Suprapubic skin (tissue), 4 donors: ENCODE data around the gene DOK4. TPM values are rescaled to one million over a fixed set of nuclear protein-coding genes. Genes with fewer than 3 reads are reported as not detected.

Source experiments
- DNase-seq, 2 donors: peaks; one replicate each; pipeline ENCODE4 v3.0.0-alpha.2; 2019; ENCODE audit warnings: low spot score in 2 of 2
- H3K27ac ChIP-seq: fragments of 200-600 bp; sonication (generic); one replicate; pipeline ENCODE4 v1.5.1; 2019
- H3K27me3 ChIP-seq: fragments of 200-600 bp; sonication (generic); one replicate; pipeline ENCODE4 v1.5.1; 2019
- H3K36me3 ChIP-seq: fragments of 200-600 bp; sonication (generic); one replicate; pipeline ENCODE4 v1.5.1; 2019
- H3K4me1 ChIP-seq: fragments of 200-600 bp; sonication (generic); one replicate; pipeline ENCODE4 v1.5.1; 2019
- H3K4me3 ChIP-seq: fragments of 200-600 bp; sonication (generic); one replicate; pipeline ENCODE4 v1.5.1; 2019; ENCODE audit warnings: mild to moderate bottlenecking
- H3K9me3 ChIP-seq: fragments of 200-600 bp; sonication (generic); one replicate; pipeline ENCODE4 v1.5.1; 2019
- CTCF ChIP-seq, 2 donors: fragments of 200-600 bp in 1 of 2; fragments of 450-650 bp in 1 of 2; sonication (generic) in 1 of 2; IDR thresholded peaks; one replicate each; pipeline ENCODE4 v1.5.1; 2016 to 2019; ENCODE audit warnings: antibody characterized with exemption in 2 of 2, mild to moderate bottlenecking in 1 of 2, moderate library complexity in 1 of 2
- EP300 ChIP-seq: sonication (generic); formaldehyde crosslinking; IDR thresholded peaks from one replicate; pipeline ENCODE4 v1.6.1; 2017; ENCODE audit warnings: antibody characterized with exemption
- POLR2A ChIP-seq, 2 donors: fragments of 450-650 bp; IDR thresholded peaks; one replicate each; pipeline ENCODE4 v1.6.1; 2017; ENCODE audit warnings: antibody characterized with exemption in 2 of 2, mild to moderate bottlenecking in 2 of 2, moderate library complexity in 2 of 2
- POLR2AphosphoS5 ChIP-seq, 3 donors: sonication (generic); formaldehyde crosslinking; IDR thresholded peaks; one replicate each; pipeline ENCODE4 v1.6.1; 2017; ENCODE audit warnings: antibody characterized with exemption in 3 of 3
- WGBS: methylation state at CpG from one replicate; pipeline ENCODE4 v1.1.5; 2018; 5-methylcytosine and 5-hydroxymethylcytosine counted together
- total RNA-seq, 4 donors: library from RNA; depleted of rRNA; stranded (reverse); fragments of >200 nt; gene quantifications; one replicate each; pipeline ENCODE4 v1.1.0, GENCODE V29; 2016

The DOK4 gene
- total RNA-seq, result 10 to 100 TPM; 29.8 to 66.8 (median 51.3) TPM

GRCh38 chr16:57485916-57486857 is at the start of gene DOK4:
Gene DOK4 (minus strand): TSS chr16:57486493. CDS start chr16:57479507, 6,986 bp downstream.
- H3K27ac ChIP-seq, result peak within 1 kb of the TSS; percentile 89
- DNase-seq, result peak in 1 of 2 donors; percentile 88
- 2% methylated on average over 14 of the region's 73 CpGs for WGBS
- TF ChIP-seq POLR2AphosphoS5 (IDR thresholded peaks at IDR 0.05) (no peak), EP300 (no peak), POLR2A (IDR thresholded peaks at IDR 0.05) (no peak), CTCF (IDR thresholded peaks at IDR 0.05) (no peak)
- H3K4me3 ChIP-seq, result peak within 1 kb of the TSS; percentile 82
- peaks cover 42% of the 10 kb centered on the region for H3K4me1 ChIP-seq
- H3K36me3 ChIP-seq, result no peaks in the 10 kb centered on the region
- H3K27me3 ChIP-seq, result no peaks in the 10 kb centered on the region
- H3K9me3 ChIP-seq, result no peaks in the 10 kb centered on the region

- no peaks in the 10 kb centered on the region for H3K36me3 ChIP-seq
- H3K27me3 ChIP-seq, result no peaks in the 10 kb centered on the region
- peaks cover 60% of the 10 kb centered on the region for H3K4me1 ChIP-seq
- DNase-seq, result peak; percentile 94 to 97
- TF ChIP-seq CTCF (IDR thresholded peaks at IDR 0.05) (peak in 1 of 2 donors; percentile 27), POLR2A (IDR thresholded peaks at IDR 0.05) (no peak)
- H3K27ac ChIP-seq, result peak overlapping the region; percentile 83
- peak overlapping the region; percentile 87 for H3K4me3 ChIP-seq
- 3% methylated on average over 7 of the region's 50 CpGs for whole genome bisulfite sequencing
- no peaks in the 10 kb centered on the region for H3K9me3 ChIP-seq
Measured at GRCh38 chr16:57535680-57536305, 49.5 kb upstream of the DOK4 start.

- DNase-seq, result peak; percentile 72 to 77
- H3K9me3 ChIP-seq, result no peaks in the 10 kb centered on the region
- H3K4me3 ChIP-seq, result peak overlapping the region; percentile 87
- peaks cover 59% of the 10 kb centered on the region for H3K4me1 ChIP-seq
- no peak overlapping the region for H3K27ac ChIP-seq
- no peaks in the 10 kb centered on the region for H3K36me3 ChIP-seq
- WGBS, result 44% methylated on average over 6 of the region's 13 CpGs
- TF ChIP-seq POLR2AphosphoS5 (IDR thresholded peaks at IDR 0.05) (no peak), POLR2A (IDR thresholded peaks at IDR 0.05) (no peak), CTCF (IDR thresholded peaks at IDR 0.05) (no peak), EP300 (no peak)
- no peaks in the 10 kb centered on the region for H3K27me3 ChIP-seq
Measured at GRCh38 chr16:57534881-57535658, 48.8 kb upstream of the DOK4 start.

DNA sequence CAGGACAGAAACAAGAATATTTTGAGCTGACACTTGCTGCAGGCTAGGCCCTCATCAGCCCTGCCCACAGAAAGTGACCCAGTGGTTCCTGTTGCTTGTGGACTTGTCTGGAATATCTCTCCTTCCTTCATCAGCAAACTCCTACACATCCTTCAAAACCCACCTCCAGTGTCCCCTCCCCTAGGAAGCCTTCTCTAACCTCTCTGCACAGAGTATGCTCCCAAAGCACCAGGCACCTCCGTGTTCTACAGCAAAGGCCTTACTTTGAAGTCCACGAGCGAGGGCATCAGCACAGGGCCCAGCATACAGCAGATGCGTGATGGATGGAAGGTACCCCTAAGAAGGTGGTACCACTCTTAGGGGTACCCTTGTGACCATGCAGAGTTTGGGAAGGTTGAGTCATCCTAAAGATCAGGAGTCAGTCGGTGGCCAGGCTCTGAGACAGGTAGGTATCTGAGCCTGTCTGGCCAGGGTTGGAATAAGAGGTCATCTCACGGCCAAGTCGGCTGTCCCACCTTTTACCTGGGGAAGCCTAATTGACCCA is 48.1 kb upstream of the DOK4 start:
- Histone ChIP-seq H3K27ac (no peak overlapping the region), H3K4me1 (peaks cover 65% of the 10 kb centered on the region), H3K9me3 (no peaks in the 10 kb centered on the region), H3K36me3 (no peaks in the 10 kb centered on the region), H3K27me3 (no peaks in the 10 kb centered on the region), H3K4me3 (no peak overlapping the region)
- peak; percentile 49 to 62 for DNase-seq
- WGBS, result 89% methylated on average over 7 of the region's 7 CpGs
- TF ChIP-seq CTCF (IDR thresholded peaks at IDR 0.05) (no peak), EP300 (no peak), POLR2A (IDR thresholded peaks at IDR 0.05) (no peak), POLR2AphosphoS5 (IDR thresholded peaks at IDR 0.05) (no peak)
